BLaER1 (cell line): ENCODE results near the gene SPSB4.

Experiments
- H3K27ac ChIP-seq: shearing (Covaris generic); formaldehyde crosslinking; 2 replicates; pipeline ENCODE4 v1.8.1; 2022
- H3K27me3 ChIP-seq: shearing (Covaris generic); formaldehyde crosslinking; 2 replicates; pipeline ENCODE4 v1.8.1; 2022
- H3K36me3 ChIP-seq: shearing (Covaris generic); formaldehyde crosslinking; 2 replicates; pipeline ENCODE4 v1.8.1; 2022
- H3K4me1 ChIP-seq: shearing (Covaris generic); formaldehyde crosslinking; 2 replicates; pipeline ENCODE4 v1.8.1; 2022
- H3K4me2 ChIP-seq: shearing (Covaris generic); formaldehyde crosslinking; 2 replicates; pipeline ENCODE4 v1.8.1; 2022
- H3K4me3 ChIP-seq: shearing (Covaris generic); formaldehyde crosslinking; 2 replicates; pipeline ENCODE4 v1.8.1; 2022
- H3K9ac ChIP-seq: shearing (Covaris generic); formaldehyde crosslinking; 2 replicates; pipeline ENCODE4 v1.8.1; 2022
- H3K9me3 ChIP-seq: shearing (Covaris generic); formaldehyde crosslinking; 2 replicates; pipeline ENCODE4 v1.8.1; 2022
- H4K20me1 ChIP-seq: shearing (Covaris generic); formaldehyde crosslinking; 2 replicates; pipeline ENCODE4 v1.8.1; 2022
- Cebpa-rat ChIP-seq: shearing (Covaris generic); IDR thresholded peaks from 2 replicates; pipeline ENCODE4 v1.8.1; 2022

Gene SPSB4

GRCh38 chr3:141063831-141064230 is 12.7 kb downstream of the SPSB4 start:
- Histone ChIP-seq H3K27ac (no peak overlapping the region), H4K20me1 (no peaks in the 10 kb centered on the region), H3K4me2 (peak overlapping the region; percentile 66), H3K4me1 (peaks cover 10% of the 10 kb centered on the region), H3K9ac (no peak overlapping the region), H3K9me3 (peaks cover 8% of the 10 kb centered on the region), H3K36me3 (no peaks in the 10 kb centered on the region), H3K27me3 (no peaks in the 10 kb centered on the region), H3K4me3 (no peak overlapping the region)
- TF ChIP-seq Cebpa-rat, result no peak

- H3K4me2 ChIP-seq, result peak overlapping the region; percentile 66
- no peak overlapping the region for H3K27ac ChIP-seq
- no peaks in the 10 kb centered on the region for H3K27me3 ChIP-seq
- TF ChIP-seq Cebpa-rat, result no peak
- no peaks in the 10 kb centered on the region for H3K36me3 ChIP-seq
- no peaks in the 10 kb centered on the region for H4K20me1 ChIP-seq
- H3K4me1 ChIP-seq, result peaks cover 10% of the 10 kb centered on the region
- H3K9ac ChIP-seq, result no peak overlapping the region
- peaks cover 8% of the 10 kb centered on the region for H3K9me3 ChIP-seq
- no peak overlapping the region for H3K4me3 ChIP-seq
These were observed 13.2 kb downstream of the SPSB4 start for GRCh38 chr3:141064255-141064926.

GRCh38 chr3:141065258-141065657 is 14.1 kb downstream of the SPSB4 start:
- H3K4me3 ChIP-seq, result no peak overlapping the region
- peaks cover 10% of the 10 kb centered on the region for H3K4me1 ChIP-seq
- peaks cover 8% of the 10 kb centered on the region for H3K9me3 ChIP-seq
- H3K9ac ChIP-seq, result no peak overlapping the region
- no peak for TF ChIP-seq Cebpa-rat
- no peak overlapping the region for H3K27ac ChIP-seq
- H3K36me3 ChIP-seq, result no peaks in the 10 kb centered on the region
- H4K20me1 ChIP-seq, result no peaks in the 10 kb centered on the region
- H3K27me3 ChIP-seq, result no peaks in the 10 kb centered on the region
- no peak overlapping the region for H3K4me2 ChIP-seq

- Histone ChIP-seq H3K9me3 (peaks cover 8% of the 10 kb centered on the region), H3K4me3 (no peak overlapping the region), H3K4me2 (no peak overlapping the region), H3K27me3 (no peaks in the 10 kb centered on the region), H3K4me1 (peaks cover 10% of the 10 kb centered on the region), H3K9ac (no peak overlapping the region), H3K27ac (no peak overlapping the region), H4K20me1 (no peaks in the 10 kb centered on the region), H3K36me3 (no peaks in the 10 kb centered on the region)
- no peak for TF ChIP-seq Cebpa-rat
These were observed 15.0 kb downstream of the SPSB4 start for GRCh38 chr3:141065841-141066805.

GRCh38 chr3:141067206-141067974 is 16.2 kb downstream of the SPSB4 start:
- Histone ChIP-seq H3K4me1 (peaks cover 10% of the 10 kb centered on the region), H3K9ac (no peak overlapping the region), H3K4me2 (no peak overlapping the region), H3K27me3 (no peaks in the 10 kb centered on the region), H3K27ac (no peak overlapping the region), H3K9me3 (peaks cover 8% of the 10 kb centered on the region), H3K4me3 (no peak overlapping the region), H4K20me1 (no peaks in the 10 kb centered on the region), H3K36me3 (no peaks in the 10 kb centered on the region)
- TF ChIP-seq Cebpa-rat, result no peak

- TF ChIP-seq Cebpa-rat, result no peak
- Histone ChIP-seq H3K9ac (no peak overlapping the region), H3K9me3 (peaks cover 8% of the 10 kb centered on the region), H3K4me1 (no peaks in the 10 kb centered on the region), H3K36me3 (no peaks in the 10 kb centered on the region), H4K20me1 (no peaks in the 10 kb centered on the region), H3K27me3 (no peaks in the 10 kb centered on the region), H3K4me3 (no peak overlapping the region), H3K4me2 (no peak overlapping the region), H3K27ac (no peak overlapping the region)
These were observed 19.1 kb downstream of the SPSB4 start for GRCh38 chr3:141070229-141070628.

GRCh38 chr3:141070727-141071357 is 19.7 kb downstream of the SPSB4 start:
- Histone ChIP-seq H3K4me2 (no peak overlapping the region), H3K36me3 (no peaks in the 10 kb centered on the region), H3K4me3 (no peak overlapping the region), H3K27me3 (no peaks in the 10 kb centered on the region), H3K4me1 (no peaks in the 10 kb centered on the region), H3K9ac (no peak overlapping the region), H3K27ac (no peak overlapping the region), H3K9me3 (peaks cover 8% of the 10 kb centered on the region), H4K20me1 (no peaks in the 10 kb centered on the region)
- no peak for TF ChIP-seq Cebpa-rat

GRCh38 chr3:141071681-141072260 is 20.6 kb downstream of the SPSB4 start:
- Histone ChIP-seq H3K27ac (no peak overlapping the region), H3K9me3 (no peaks in the 10 kb centered on the region), H3K4me3 (no peak overlapping the region), H3K36me3 (no peaks in the 10 kb centered on the region), H4K20me1 (no peaks in the 10 kb centered on the region), H3K9ac (no peak overlapping the region), H3K4me2 (no peak overlapping the region), H3K27me3 (no peaks in the 10 kb centered on the region), H3K4me1 (peaks cover 6% of the 10 kb centered on the region)
- no peak for TF ChIP-seq Cebpa-rat

GRCh38 chr3:141072950-141073349 is 21.8 kb downstream of the SPSB4 start:
- no peak overlapping the region for H3K4me2 ChIP-seq
- no peaks in the 10 kb centered on the region for H4K20me1 ChIP-seq
- no peak overlapping the region for H3K9ac ChIP-seq
- no peak overlapping the region for H3K4me3 ChIP-seq
- H3K27ac ChIP-seq, result no peak overlapping the region
- peaks cover 17% of the 10 kb centered on the region for H3K4me1 ChIP-seq
- H3K36me3 ChIP-seq, result no peaks in the 10 kb centered on the region
- H3K9me3 ChIP-seq, result no peaks in the 10 kb centered on the region
- TF ChIP-seq Cebpa-rat, result no peak
- H3K27me3 ChIP-seq, result no peaks in the 10 kb centered on the region
